Activated naive CD8-positive, alpha-beta T cell treated with anti-CD3 and anti-CD28 coated beads for 36 hours (primary cell): Measurements from ENCODE around the gene SLC23A2. TPM values are rescaled to one million over a fixed set of nuclear protein-coding genes. Genes with fewer than 3 reads are reported as not detected.
A peak's percentile ranks its signal among the peaks of the same experiment; 100 is the strongest.
"Not testable (repeated sequence)": the region's sequence is repeated elsewhere in the genome, so short reads cannot be mapped to it uniquely, and the experiment has no call there.

Experiments
- DNase-seq: peaks from one replicate; pipeline ENCODE4 v3.0.0; 2021
- H3K27ac Mint-ChIP-seq: one replicate; pipeline ENCODE4 v1.8.0; 2022; ENCODE audit warnings: mild to moderate bottlenecking, moderate library complexity, mixed read lengths
- H3K27me3 Mint-ChIP-seq: one replicate; pipeline ENCODE4 v1.8.0; 2022; ENCODE audit warnings: mild to moderate bottlenecking, mixed read lengths
- H3K36me3 Mint-ChIP-seq: one replicate; pipeline ENCODE4 v1.8.0; 2021; ENCODE audit warnings: mild to moderate bottlenecking, mixed read lengths
- H3K4me1 Mint-ChIP-seq: one replicate; pipeline ENCODE4 v1.8.0; 2021; ENCODE audit warnings: mixed read lengths
- H3K4me3 Mint-ChIP-seq: one replicate; pipeline ENCODE4 v1.8.0; 2022; ENCODE audit warnings: mild to moderate bottlenecking, moderate library complexity, mixed read lengths
- H3K9me3 Mint-ChIP-seq: one replicate; pipeline ENCODE4 v1.8.0; 2022; ENCODE audit warnings: mixed read lengths
- total RNA-seq, 2 experiments: library from RNA; stranded (reverse); gene quantifications; one replicate each; pipeline ENCODE4 v1.2.3, GENCODE V29; 2021

Gene SLC23A2
- total RNA-seq, 2 experiments from 2014 or later, result 23.2 TPM

DNA sequence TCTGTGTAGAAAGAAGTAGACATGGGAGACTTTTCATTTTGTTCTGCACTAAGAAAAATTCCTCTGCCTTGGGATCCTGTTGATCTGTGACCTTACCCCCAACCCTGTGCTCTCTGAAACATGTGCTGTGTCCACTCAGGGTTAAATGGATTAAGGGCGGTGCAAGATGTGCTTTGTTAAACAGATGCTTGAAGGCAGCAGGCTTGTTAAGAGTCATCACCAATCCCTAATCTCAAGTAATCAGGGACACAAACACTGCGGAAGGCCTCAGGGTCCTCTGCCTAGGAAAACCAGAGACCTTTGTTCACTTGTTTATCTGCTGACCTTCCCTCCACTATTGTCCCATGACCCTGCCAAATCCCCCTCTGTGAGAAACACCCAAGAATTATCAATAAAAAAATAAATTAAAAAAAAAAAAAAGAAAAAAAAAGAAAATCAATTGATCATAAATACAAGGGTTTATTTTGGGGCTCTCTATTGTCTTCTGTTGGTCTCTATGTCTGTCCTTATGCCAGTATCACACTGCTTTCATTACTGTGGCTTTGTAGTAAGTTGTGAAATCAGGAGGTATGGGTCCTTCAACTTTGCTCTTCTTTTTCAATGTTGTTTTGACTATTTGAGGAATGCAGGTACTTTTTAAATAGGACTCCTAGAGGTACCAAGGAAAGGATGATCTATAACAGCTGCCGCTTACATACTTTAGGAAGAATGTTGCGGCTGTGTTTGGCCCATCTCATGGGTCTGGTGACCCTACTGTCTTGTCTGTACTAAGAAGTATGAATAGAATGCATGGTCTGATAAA is 27.1 kb upstream of the SLC23A2 start:
- not testable (repeated sequence) for DNase-seq, H3K4me1 Mint-ChIP-seq, H3K27me3 Mint-ChIP-seq, H3K36me3 Mint-ChIP-seq, H3K9me3 Mint-ChIP-seq, H3K27ac Mint-ChIP-seq, H3K4me3 Mint-ChIP-seq

DNA sequence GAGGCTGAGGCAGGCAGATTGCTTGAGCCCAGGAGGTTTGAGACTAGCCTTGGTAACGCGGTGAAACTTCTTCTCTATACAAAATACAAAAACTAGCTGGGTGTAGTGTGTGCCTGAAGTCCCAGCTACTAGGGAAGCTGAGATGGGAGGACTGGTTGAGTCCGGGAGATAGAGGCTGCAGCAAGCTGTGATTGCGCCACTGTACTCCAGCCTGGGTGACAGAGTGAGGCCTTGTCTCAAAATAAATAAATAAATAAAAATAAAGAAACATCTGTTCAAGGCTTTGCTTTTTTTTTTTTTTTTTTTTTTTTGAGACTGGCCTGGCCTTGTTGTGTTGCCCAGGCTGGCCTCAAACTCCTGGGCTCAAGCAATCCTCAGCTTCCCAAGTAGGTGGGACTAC is 23.7 kb upstream of the SLC23A2 start:
- H3K27me3 Mint-ChIP-seq, result no peaks in the 10 kb centered on the region
- H3K4me3 Mint-ChIP-seq, result no peak overlapping the region
- no peaks in the 10 kb centered on the region for H3K9me3 Mint-ChIP-seq
- no peak for DNase-seq
- H3K27ac Mint-ChIP-seq, result no peak overlapping the region
- no peaks in the 10 kb centered on the region for H3K36me3 Mint-ChIP-seq
- H3K4me1 Mint-ChIP-seq, result peaks cover 4% of the 10 kb centered on the region

GRCh38 chr20:5024103-5024502 is 22.8 kb upstream of the SLC23A2 start:
- Mint-ChIP-seq H3K4me1 (peaks cover 4% of the 10 kb centered on the region), H3K9me3 (no peaks in the 10 kb centered on the region), H3K27me3 (no peaks in the 10 kb centered on the region), H3K4me3 (no peak overlapping the region), H3K36me3 (no peaks in the 10 kb centered on the region), H3K27ac (no peak overlapping the region)
- no peak for DNase-seq

DNA sequence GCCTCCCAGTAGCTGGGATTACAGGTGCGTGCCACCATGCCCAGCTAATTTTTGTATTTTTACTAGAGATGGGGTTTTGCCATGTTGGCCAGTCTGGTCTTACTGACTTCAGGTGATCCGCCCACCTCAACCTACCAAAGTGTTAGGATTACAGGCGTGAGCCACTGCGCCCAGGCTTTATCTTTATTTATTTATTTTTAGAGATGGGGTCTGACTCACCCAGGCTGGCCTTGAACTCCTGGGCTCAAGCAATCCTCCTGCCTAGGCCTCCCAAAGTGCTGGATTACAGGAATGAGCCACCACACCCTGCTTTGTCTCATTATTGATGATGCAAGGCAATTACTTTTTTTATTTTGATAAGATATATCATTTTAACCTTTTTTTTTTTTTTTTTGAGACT is 21.9 kb upstream of the SLC23A2 start:
- H3K27me3 Mint-ChIP-seq, H3K36me3 Mint-ChIP-seq, H3K9me3 Mint-ChIP-seq, H3K4me3 Mint-ChIP-seq, H3K4me1 Mint-ChIP-seq, DNase-seq, H3K27ac Mint-ChIP-seq: not testable (repeated sequence)

DNA sequence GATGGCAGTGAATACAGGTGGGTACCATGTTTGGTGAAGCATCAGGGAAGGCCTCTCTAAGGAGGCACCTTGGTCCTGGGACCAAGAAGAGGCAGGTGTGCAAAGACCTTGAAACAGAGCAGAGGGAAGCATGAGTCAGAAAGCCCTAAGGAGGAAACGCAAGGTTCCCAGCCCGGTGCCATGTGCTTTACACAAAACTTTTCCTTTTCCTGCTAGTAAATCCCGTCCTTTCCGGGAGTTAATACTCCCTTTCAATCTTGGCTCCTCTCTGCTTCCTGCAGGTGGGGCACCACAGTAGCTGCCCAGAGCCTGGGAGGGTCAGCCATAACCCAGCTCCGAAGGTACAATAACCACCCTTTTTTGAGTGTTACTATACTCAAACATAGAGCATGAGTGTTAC is 19.4 kb upstream of the SLC23A2 start:
- Mint-ChIP-seq H3K27ac (no peak overlapping the region), H3K9me3 (no peaks in the 10 kb centered on the region), H3K27me3 (no peaks in the 10 kb centered on the region), H3K4me3 (no peak overlapping the region), H3K36me3 (no peaks in the 10 kb centered on the region), H3K4me1 (peaks cover 4% of the 10 kb centered on the region)
- no peak for DNase-seq

DNA sequence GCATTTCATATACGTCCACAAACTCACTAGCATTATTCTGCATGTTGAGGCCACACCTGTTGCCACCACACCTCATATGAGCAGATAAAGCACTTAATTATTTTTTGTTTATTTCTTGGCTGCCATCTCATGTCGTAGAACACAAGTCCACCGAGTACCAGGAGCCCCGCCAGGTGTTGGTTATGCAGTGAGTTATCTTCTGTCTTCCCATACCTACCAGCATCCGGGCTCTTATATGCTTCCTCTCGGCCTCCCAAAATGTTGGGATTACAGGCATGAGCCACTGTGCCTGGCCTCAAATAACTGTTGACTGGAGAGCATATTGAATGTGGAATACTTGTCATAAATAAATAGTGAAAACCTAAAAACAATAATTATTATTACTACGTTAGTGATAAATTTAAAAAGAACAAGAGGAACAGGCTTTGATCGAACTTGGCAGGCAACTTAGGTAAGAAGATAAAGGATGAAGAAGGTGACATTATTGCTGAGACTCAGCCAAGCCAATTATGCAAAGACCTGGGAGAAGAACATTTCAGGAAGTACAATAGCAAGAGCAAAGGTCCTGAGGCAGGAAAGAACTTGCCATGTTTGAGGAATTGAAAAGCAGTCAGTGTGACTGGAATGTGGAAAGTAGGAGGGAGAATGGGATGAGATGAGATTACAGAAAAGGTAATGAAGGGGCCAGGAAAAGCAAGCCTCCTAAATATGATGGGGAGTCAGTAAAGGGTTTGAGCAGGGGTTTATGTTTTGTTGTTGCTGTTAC is 12.6 kb upstream of the SLC23A2 start:
- no peak for DNase-seq
- Mint-ChIP-seq H3K9me3 (no peaks in the 10 kb centered on the region), H3K27me3 (no peaks in the 10 kb centered on the region), H3K36me3 (no peaks in the 10 kb centered on the region), H3K27ac (no peak overlapping the region), H3K4me1 (peaks cover 3% of the 10 kb centered on the region), H3K4me3 (no peak overlapping the region)

GRCh38 chr20:5008759-5009158 is 7.4 kb upstream of the SLC23A2 start:
- H3K36me3 Mint-ChIP-seq, result no peaks in the 10 kb centered on the region
- peaks cover 11% of the 10 kb centered on the region for H3K4me1 Mint-ChIP-seq
- H3K4me3 Mint-ChIP-seq, result no peak overlapping the region
- no peak for DNase-seq
- no peaks in the 10 kb centered on the region for H3K27me3 Mint-ChIP-seq
- no peak overlapping the region for H3K27ac Mint-ChIP-seq
- H3K9me3 Mint-ChIP-seq, result no peaks in the 10 kb centered on the region

DNA sequence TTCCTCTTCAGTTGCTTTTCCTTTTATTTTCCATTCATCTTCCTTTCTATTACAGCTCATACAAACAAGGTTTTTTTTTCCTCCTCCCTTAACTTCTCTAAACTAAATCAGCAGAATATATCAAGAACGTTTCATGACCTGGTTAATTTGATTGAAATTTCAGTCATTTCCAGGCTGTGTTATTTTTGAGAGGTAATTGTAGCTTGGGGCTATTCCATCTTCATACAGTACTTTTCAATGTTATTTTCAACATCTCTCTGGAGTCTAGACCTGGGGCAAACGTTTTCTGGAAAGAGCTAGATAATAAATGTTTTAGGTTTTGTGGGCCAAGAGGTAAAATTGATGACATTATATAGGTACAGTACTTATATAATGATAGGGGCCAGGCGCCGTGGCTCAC is 4.0 kb upstream of the SLC23A2 start:
- Mint-ChIP-seq H3K4me3 (no peak overlapping the region), H3K4me1 (peaks cover 16% of the 10 kb centered on the region), H3K27me3 (no peaks in the 10 kb centered on the region), H3K9me3 (no peaks in the 10 kb centered on the region), H3K27ac (no peak overlapping the region), H3K36me3 (peaks cover 1% of the 10 kb centered on the region)
- DNase-seq, result no peak

DNA sequence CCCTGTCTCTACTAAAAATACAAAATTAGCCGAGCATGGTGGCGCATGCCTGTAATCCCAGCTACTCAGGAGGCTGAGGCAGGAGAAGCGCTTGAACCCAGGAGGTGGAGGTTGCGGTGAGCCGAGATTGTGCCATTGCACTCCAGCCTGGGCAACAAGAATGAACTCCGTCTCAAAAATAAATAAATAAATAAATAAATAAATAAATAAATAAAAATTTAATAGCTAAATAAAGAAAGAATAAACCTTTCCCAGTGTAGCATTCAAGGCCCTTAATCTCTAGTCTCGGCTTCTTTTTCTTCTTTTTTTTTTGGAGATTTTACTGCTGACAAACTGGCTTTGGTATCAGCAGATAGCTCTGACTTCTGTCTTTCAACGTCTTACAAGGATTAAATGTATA is 3.5 kb upstream of the SLC23A2 start:
- not testable (repeated sequence) for H3K9me3 Mint-ChIP-seq, H3K27ac Mint-ChIP-seq, H3K36me3 Mint-ChIP-seq, DNase-seq, H3K27me3 Mint-ChIP-seq, H3K4me3 Mint-ChIP-seq
- peaks cover 21% of the 10 kb centered on the region for H3K4me1 Mint-ChIP-seq

GRCh38 chr20:5003626-5004025 is 2.3 kb upstream of the SLC23A2 start:
- Mint-ChIP-seq H3K36me3 (peaks cover 4% of the 10 kb centered on the region), H3K9me3 (no peaks in the 10 kb centered on the region), H3K27ac (no peak overlapping the region), H3K27me3 (no peaks in the 10 kb centered on the region), H3K4me1 (peaks cover 25% of the 10 kb centered on the region), H3K4me3 (no peak overlapping the region)
- DNase-seq, result no peak

DNA sequence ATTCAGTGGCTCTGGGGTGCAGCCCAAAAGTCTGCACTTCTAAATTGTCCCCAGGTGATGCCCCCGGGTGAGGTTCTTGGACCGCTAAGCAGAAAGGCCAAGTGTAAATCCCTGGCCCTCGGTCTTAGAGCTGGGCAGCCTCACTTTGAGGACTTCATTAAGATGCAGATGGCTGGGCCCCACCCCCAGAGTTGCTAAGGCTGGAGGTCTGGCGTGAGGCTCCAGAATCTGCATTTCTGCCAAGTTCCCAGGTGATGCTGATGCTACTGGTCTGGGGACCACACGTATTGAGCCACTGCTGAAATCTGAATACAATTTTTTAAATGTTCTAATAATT is 735 bp upstream of the SLC23A2 start:
- no peaks in the 10 kb centered on the region for H3K27me3 Mint-ChIP-seq
- H3K4me3 Mint-ChIP-seq, result peak overlapping the region; percentile 97
- peaks cover 30% of the 10 kb centered on the region for H3K4me1 Mint-ChIP-seq
- H3K27ac Mint-ChIP-seq, result no peak overlapping the region
- DNase-seq, result no peak
- H3K36me3 Mint-ChIP-seq, result peaks cover 8% of the 10 kb centered on the region
- H3K9me3 Mint-ChIP-seq, result no peaks in the 10 kb centered on the region

DNA sequence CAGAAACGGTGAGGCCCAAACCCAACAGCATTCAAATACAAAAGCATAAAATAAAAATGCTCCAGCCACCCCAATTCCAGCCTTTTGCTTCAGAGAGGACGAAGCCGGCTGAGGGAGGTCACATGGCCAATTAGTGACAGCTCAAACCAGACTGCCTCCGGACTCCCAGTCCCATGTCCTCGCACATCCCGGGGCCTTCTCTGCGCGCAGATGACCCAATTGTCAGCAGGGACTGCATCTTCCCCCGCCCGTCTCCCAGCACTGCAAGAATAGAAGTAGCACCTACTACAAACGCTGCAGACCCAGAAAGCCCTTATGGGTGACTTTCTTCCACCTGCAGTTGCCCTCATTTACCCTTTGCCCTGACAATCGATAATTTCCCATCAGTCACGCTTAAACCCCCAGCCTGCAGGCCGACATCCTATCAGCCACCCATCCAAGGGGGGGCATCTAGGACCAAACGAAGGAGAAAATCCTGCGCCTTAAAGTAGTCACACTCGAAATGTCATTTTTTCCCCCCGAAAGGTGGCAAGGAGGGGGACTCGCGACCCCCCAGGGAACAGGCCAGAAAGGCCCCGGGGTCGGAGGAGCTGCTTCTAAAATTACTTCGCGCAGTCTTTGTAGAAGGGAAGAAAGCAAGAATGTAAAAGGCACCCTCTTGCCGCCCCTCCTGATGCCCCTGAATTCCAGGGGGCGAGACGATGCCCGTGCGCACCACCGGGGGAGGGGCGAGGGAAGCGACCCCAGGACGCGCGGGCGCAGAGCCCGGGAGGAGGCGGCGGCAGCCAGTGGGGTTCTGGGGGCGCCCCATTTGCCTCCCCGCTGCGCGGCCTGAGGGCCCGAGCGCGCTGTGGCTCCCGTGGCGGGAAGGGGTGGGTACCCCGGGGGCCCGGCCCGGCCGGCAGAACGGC is 792 bp downstream of the SLC23A2 start:
- Mint-ChIP-seq H3K27me3 (no peaks in the 10 kb centered on the region), H3K36me3 (peaks cover 8% of the 10 kb centered on the region), H3K27ac (peak overlapping the region; percentile 86), H3K4me3 (peak overlapping the region; percentile 93), H3K9me3 (no peaks in the 10 kb centered on the region), H3K4me1 (peaks cover 35% of the 10 kb centered on the region)
- DNase-seq, result peak; percentile 39

GRCh38 chr20:4999788-5000187 is 1.5 kb downstream of the SLC23A2 start:
- peaks cover 10% of the 10 kb centered on the region for H3K36me3 Mint-ChIP-seq
- no peaks in the 10 kb centered on the region for H3K9me3 Mint-ChIP-seq
- no peak for DNase-seq
- peaks cover 39% of the 10 kb centered on the region for H3K4me1 Mint-ChIP-seq
- H3K27ac Mint-ChIP-seq, result peak overlapping the region; percentile 53
- H3K27me3 Mint-ChIP-seq, result no peaks in the 10 kb centered on the region
- peak overlapping the region; percentile 93 for H3K4me3 Mint-ChIP-seq

GRCh38 chr20:4998160-4998651 is 3.1 kb downstream of the SLC23A2 start:
- no peaks in the 10 kb centered on the region for H3K9me3 Mint-ChIP-seq
- no peak overlapping the region for H3K27ac Mint-ChIP-seq
- peaks cover 10% of the 10 kb centered on the region for H3K36me3 Mint-ChIP-seq
- H3K4me1 Mint-ChIP-seq, result peaks cover 41% of the 10 kb centered on the region
- no peak for DNase-seq
- H3K4me3 Mint-ChIP-seq, result no peak overlapping the region
- no peaks in the 10 kb centered on the region for H3K27me3 Mint-ChIP-seq

DNA sequence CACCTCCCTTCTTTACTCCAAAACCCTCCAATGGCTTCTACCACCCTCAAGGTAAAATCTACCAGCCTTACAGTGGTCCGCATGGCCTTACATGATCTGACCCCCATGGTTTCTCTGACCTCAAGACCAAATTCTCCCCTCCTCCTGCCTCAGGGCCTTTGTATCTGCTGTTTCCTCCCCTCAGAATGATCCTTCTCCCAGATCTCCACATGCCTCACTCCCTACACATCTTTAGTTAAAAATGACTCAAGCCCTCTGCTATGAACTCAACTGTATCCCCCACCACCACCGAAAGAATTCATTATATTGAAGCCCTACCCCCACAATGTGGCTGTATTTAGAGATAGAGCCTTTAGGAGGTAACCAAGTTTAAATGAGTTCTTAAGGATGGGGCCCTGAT is 4.1 kb downstream of the SLC23A2 start:
- Mint-ChIP-seq H3K9me3 (no peaks in the 10 kb centered on the region), H3K4me1 (peaks cover 41% of the 10 kb centered on the region), H3K27me3 (no peaks in the 10 kb centered on the region), H3K36me3 (peaks cover 10% of the 10 kb centered on the region), H3K27ac (no peak overlapping the region), H3K4me3 (no peak overlapping the region)
- no peak for DNase-seq
